ENCODE measurements around the gene MDFIC2.
"Not testable (repeated sequence)": the region's sequence is repeated elsewhere in the genome, so short reads cannot be mapped to it uniquely, and the experiment has no call there.

Gene MDFIC2

GRCh38 chr3:70250492-70250891, 61.9 kb downstream of the MDFIC2 start:
- DNase-seq: no peak

- peak; percentile 32 for DNase-seq
These were observed 62.8 kb downstream of the MDFIC2 start for GRCh38 chr3:70249509-70250160.

GRCh38 chr3:70248856-70249255, 63.6 kb downstream of the MDFIC2 start:
- no peak for DNase-seq

GRCh38 chr3:70247955-70248354, 64.5 kb downstream of the MDFIC2 start:
- DNase-seq: no peak

- no peak for DNase-seq
These were observed 66.5 kb downstream of the MDFIC2 start for GRCh38 chr3:70245746-70246525.

- DNase-seq: no peak
These were observed 68.0 kb downstream of the MDFIC2 start for GRCh38 chr3:70244422-70244821.

- DNase-seq: no peak
These were observed 70.0 kb downstream of the MDFIC2 start for GRCh38 chr3:70242297-70242882.

GRCh38 chr3:70233812-70234211, 78.6 kb downstream of the MDFIC2 start:
- DNase-seq: no peak

- DNase-seq: no peak
These were observed 79.3 kb downstream of the MDFIC2 start for GRCh38 chr3:70233112-70233511.

GRCh38 chr3:70231266-70231701, 81.2 kb downstream of the MDFIC2 start:
- no peak for DNase-seq

- no peak for DNase-seq
These were observed 85.0 kb downstream of the MDFIC2 start for GRCh38 chr3:70227437-70227836.

- DNase-seq: no peak
These were observed 87.3 kb downstream of the MDFIC2 start for GRCh38 chr3:70225146-70225545.

GRCh38 chr3:70224337-70224736, 88.1 kb downstream of the MDFIC2 start:
- no peak for DNase-seq

- DNase-seq: no peak
These were observed 94.0 kb downstream of the MDFIC2 start for GRCh38 chr3:70218471-70218870.

- not testable (repeated sequence) for DNase-seq
These were observed 101.2 kb downstream of the MDFIC2 start for GRCh38 chr3:70211274-70211673.

- DNase-seq: no peak
These were observed 110.5 kb downstream of the MDFIC2 start for GRCh38 chr3:70201975-70202374.

GRCh38 chr3:70189884-70190473, 122.5 kb downstream of the MDFIC2 start:
- DNase-seq: no peak

- no peak for DNase-seq
These were observed 126.2 kb downstream of the MDFIC2 start for GRCh38 chr3:70186221-70186620.

GRCh38 chr3:70185661-70186060, 126.8 kb downstream of the MDFIC2 start:
- DNase-seq: no peak

- DNase-seq: no peak
These were observed 128.5 kb downstream of the MDFIC2 start for GRCh38 chr3:70183781-70184504.

- no peak for DNase-seq
These were observed 130.3 kb downstream of the MDFIC2 start for GRCh38 chr3:70182166-70182565.

- no peak for DNase-seq
These were observed 131.8 kb downstream of the MDFIC2 start for GRCh38 chr3:70180664-70181063.

GRCh38 chr3:70179111-70179510, 133.3 kb downstream of the MDFIC2 start:
- no peak for DNase-seq
